Breast epithelium (tissue), 3 donors: ENCODE data around the gene GPX8.

Experiments
- POLR2A ChIP-seq: fragments of 450-650 bp; IDR thresholded peaks from one replicate; pipeline ENCODE4 v1.6.1; 2016; ENCODE audit warnings: antibody characterized with exemption, mild to moderate bottlenecking, moderate library complexity
- POLR2AphosphoS5 ChIP-seq, 3 donors: sonication (generic); formaldehyde crosslinking; IDR thresholded peaks; one replicate each; pipeline ENCODE4 v1.6.1; 2017; ENCODE audit warnings: antibody characterized with exemption in 3 of 3
- TF ChIP-seq, protein P1 (sequence below), 3 donors: fragments of 450-650 bp; IDR thresholded peaks; one replicate each; pipeline ENCODE4 v1.5.1; 2016 to 2017; ENCODE audit warnings: antibody characterized with exemption in 3 of 3, mild to moderate bottlenecking in 3 of 3, moderate library complexity in 3 of 3

DNA sequence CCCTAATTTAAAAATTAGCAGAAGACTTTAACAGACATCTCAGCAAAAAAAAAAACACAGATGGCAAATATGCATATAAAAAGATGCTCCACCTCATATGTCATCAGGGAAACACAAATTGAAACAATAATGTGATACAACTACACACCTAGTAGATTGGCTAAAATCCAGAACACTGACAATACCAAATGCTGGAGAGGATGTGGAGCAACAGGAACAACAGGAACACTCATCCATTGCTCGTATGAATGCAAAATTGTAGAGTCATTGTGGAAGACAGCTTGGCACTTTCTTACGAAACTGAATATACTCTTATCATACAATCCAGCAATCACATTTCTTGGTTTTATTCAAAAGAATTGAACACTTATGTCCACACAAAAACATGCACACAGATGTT, 45.0 kb downstream of the GPX8 start:
- no peak for TF ChIP-seq POLR2A
- TF ChIP-seq POLR2AphosphoS5 (IDR thresholded peaks at IDR 0.05): no peak
- TF ChIP-seq, protein P1, sequence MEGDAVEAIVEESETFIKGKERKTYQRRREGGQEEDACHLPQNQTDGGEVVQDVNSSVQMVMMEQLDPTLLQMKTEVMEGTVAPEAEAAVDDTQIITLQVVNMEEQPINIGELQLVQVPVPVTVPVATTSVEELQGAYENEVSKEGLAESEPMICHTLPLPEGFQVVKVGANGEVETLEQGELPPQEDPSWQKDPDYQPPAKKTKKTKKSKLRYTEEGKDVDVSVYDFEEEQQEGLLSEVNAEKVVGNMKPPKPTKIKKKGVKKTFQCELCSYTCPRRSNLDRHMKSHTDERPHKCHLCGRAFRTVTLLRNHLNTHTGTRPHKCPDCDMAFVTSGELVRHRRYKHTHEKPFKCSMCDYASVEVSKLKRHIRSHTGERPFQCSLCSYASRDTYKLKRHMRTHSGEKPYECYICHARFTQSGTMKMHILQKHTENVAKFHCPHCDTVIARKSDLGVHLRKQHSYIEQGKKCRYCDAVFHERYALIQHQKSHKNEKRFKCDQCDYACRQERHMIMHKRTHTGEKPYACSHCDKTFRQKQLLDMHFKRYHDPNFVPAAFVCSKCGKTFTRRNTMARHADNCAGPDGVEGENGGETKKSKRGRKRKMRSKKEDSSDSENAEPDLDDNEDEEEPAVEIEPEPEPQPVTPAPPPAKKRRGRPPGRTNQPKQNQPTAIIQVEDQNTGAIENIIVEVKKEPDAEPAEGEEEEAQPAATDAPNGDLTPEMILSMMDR (IDR thresholded peaks at IDR 0.05): no peak
